K562 (cell line): ENCODE measurements around the gene LLGL2. TPM values are rescaled to one million over a fixed set of nuclear protein-coding genes. Genes with fewer than 3 reads are reported as not detected.

Experiments
- ATAC-seq: fragments of 200-7000 bp; cut with Tn5 transposase; 3 replicates; pipeline ENCODE4 v1.9.1; 2020; ENCODE audit warnings: moderate library complexity
- BruUV-seq: library from RNA; stranded (reverse); fragments of 400-500 nt; replicated peaks from 2 replicates; lab custom pipeline; 2021; lab: Mats Ljungman, UMichigan
- CTCF ChIA-PET: fragments of 300-600 bp; formaldehyde crosslinking; extraction: SDS; loops from one replicate; lab custom pipeline; 2021; ENCODE audit warnings: low intra/inter-chr PET ratio; lab: Yijun Ruan, JAX
- POLR2A ChIA-PET: fragments of 300-600, 350-650 bp; sonication (Branson Sonifier 250); formaldehyde crosslinking; extraction: SDS; loops from one replicate; lab custom pipeline; 2021; ENCODE audit warnings: antibody characterized with exemption, inconsistent platforms; lab: Yijun Ruan, JAX
- DNase-seq, 4 experiments: peaks; one replicate each; pipeline versions ENCODE4 v3.0.0 to v3.0.0-alpha.2; 2011 to 2018; ENCODE audit warnings: low spot score in 3 of 4, mixed read lengths in 3 of 4; ENCODE audit errors: extremely low read depth in 1 of 4
- FAIRE-seq: peaks from 2 replicates; lab custom pipeline; 2011; peaks lifted over from hg19 to GRCh38; lab: Jason Lieb, UNC
- H2AFZ ChIP-seq: 2 replicates; pipeline ENCODE4 v1.6.0; 2011; ENCODE audit warnings: low read depth, low read length, control low read depth, inconsistent platforms
- H3K27ac ChIP-seq: fragments of 200-600 bp; 3 replicates; pipeline ENCODE4 v1.8.0; 2011; ENCODE audit warnings: low read depth, mild to moderate bottlenecking, control low read depth, inconsistent platforms, low read length, moderate library complexity, mixed read lengths; ENCODE audit errors: extremely low read depth
- H3K27me3 ChIP-seq, 2 experiments: fragments of 300-600 bp in 1 of 2; 2 replicates in 1 of 2; 3 replicates in 1 of 2; pipeline versions ENCODE4 v1.6.0 to v1.8.0; 2011; ENCODE audit warnings: inconsistent platforms in 2 of 2, low read length in 2 of 2, mild to moderate bottlenecking in 1 of 2, mixed read lengths in 1 of 2, moderate library complexity in 1 of 2; ENCODE audit not compliant: control insufficient read depth in 2 of 2, insufficient read depth in 2 of 2
- H3K36me3 ChIP-seq: fragments of 300-600 bp; 3 replicates; pipeline ENCODE4 v1.8.0; 2011; ENCODE audit warnings: mild to moderate bottlenecking, low read length, inconsistent platforms; ENCODE audit not compliant: control insufficient read depth, insufficient read depth
- H3K4me1 ChIP-seq, 2 experiments: fragments of 200-600 bp in 1 of 2; replicated peaks in 1 of 2; 2 replicates in 1 of 2; 3 replicates in 1 of 2; pipeline versions ENCODE4 v1.5.1 to v1.8.0; 2011; ENCODE audit warnings: inconsistent platforms in 2 of 2, low read length in 2 of 2, mild to moderate bottlenecking in 1 of 2, mixed read lengths in 1 of 2, moderate library complexity in 1 of 2; ENCODE audit not compliant: control insufficient read depth in 2 of 2, insufficient read depth in 2 of 2
- H3K4me2 ChIP-seq: 2 replicates; pipeline ENCODE4 v1.6.1; 2011; ENCODE audit warnings: low read length, control low read depth, inconsistent platforms, mixed read lengths; ENCODE audit not compliant: insufficient read depth
- H3K4me3 ChIP-seq: fragments of 200-600 bp; sonication (generic), shearing (Covaris generic); 2 replicates; pipeline ENCODE4 v1.5.1; 2016; ENCODE audit warnings: control low read depth, inconsistent platforms
- H3K79me2 ChIP-seq: fragments of 200-600 bp; 3 replicates; pipeline ENCODE4 v1.8.0; 2011; ENCODE audit warnings: low read length, inconsistent platforms; ENCODE audit not compliant: control insufficient read depth, insufficient read depth
- H3K9ac ChIP-seq, 2 experiments: 2 replicates each; pipeline versions ENCODE4 v1.6.0 to v1.6.1; 2011; ENCODE audit warnings: low read depth in 2 of 2, low read length in 2 of 2, control low read depth in 1 of 2, inconsistent platforms in 1 of 2, mild to moderate bottlenecking in 1 of 2, mixed read lengths in 1 of 2; ENCODE audit not compliant: insufficient read depth in 1 of 2
- H3K9me1 ChIP-seq: one replicate; pipeline ENCODE4 v1.6.0; 2011; ENCODE audit warnings: inconsistent platforms, mild to moderate bottlenecking, low read length, moderate library complexity; ENCODE audit not compliant: control insufficient read depth, insufficient read depth
- H3K9me3 ChIP-seq: replicated peaks from 2 replicates; pipeline ENCODE4 v1.5.1; 2011; ENCODE audit warnings: low read depth, low read length, inconsistent platforms; ENCODE audit not compliant: control insufficient read depth, insufficient read depth
- H4K20me1 ChIP-seq: replicated peaks from 2 replicates; pipeline ENCODE4 v1.6.1; 2011; ENCODE audit warnings: low read length, inconsistent platforms, mixed read lengths; ENCODE audit not compliant: control insufficient read depth, insufficient read depth
- ATF1 ChIP-seq, 2 experiments: fragments of 450-650 bp in 1 of 2; IDR thresholded peaks; 2 replicates each; pipeline ENCODE4 v1.6.1; 2016; ENCODE audit warnings: missing compliant biosample characterization in 1 of 2, missing genetic modification characterization in 1 of 2
- CTCF ChIP-seq, 3 experiments: IDR thresholded peaks in 2 of 3; conservative IDR thresholded peaks in 1 of 3; 2 replicates each; pipeline ENCODE4 v1.5.1; 2011 to 2012; ENCODE audit warnings: low read length in 3 of 3, mild to moderate bottlenecking in 3 of 3, control low read depth in 2 of 3, improper control_type of control experiment in 1 of 3, inconsistent platforms in 1 of 3, low read depth in 1 of 3, mixed read lengths in 1 of 3, moderate library complexity in 1 of 3; ENCODE audit not compliant: insufficient read depth in 2 of 3
- ETS1 ChIP-seq: conservative IDR thresholded peaks from 2 replicates; pipeline ENCODE4 v1.6.1; 2011; ENCODE audit warnings: low read depth, mild to moderate bottlenecking, low read length; ENCODE audit not compliant: control insufficient read depth
- KLF1 ChIP-seq: fragments of 450-650 bp; IDR thresholded peaks from 2 replicates; pipeline ENCODE4 v1.6.1; 2016; ENCODE audit warnings: missing genetic modification characterization, missing compliant biosample characterization
- PKNOX1 ChIP-seq: fragments of 450-650 bp; IDR thresholded peaks from 2 replicates; pipeline ENCODE4 v1.6.1; 2016
- RAD21 ChIP-seq, 2 experiments: fragments of 250-450 bp in 1 of 2; fragments of 450-650 bp in 1 of 2; sonication (Bioruptor Pico) in 1 of 2; formaldehyde crosslinking in 1 of 2; IDR thresholded peaks in 1 of 2; conservative IDR thresholded peaks in 1 of 2; 2 replicates each; pipeline versions ENCODE4 v1.4.0 to v1.8.0; 2020 to 2022; ENCODE audit warnings: mild to moderate bottlenecking in 2 of 2, moderate library complexity in 1 of 2
- SMC3 ChIP-seq: conservative IDR thresholded peaks from 2 replicates; pipeline ENCODE4 v1.6.1; 2011; ENCODE audit warnings: low read depth, low read length, improper control_type of control experiment; ENCODE audit not compliant: insufficient read depth
- STAG1 ChIP-seq: sonication (generic); formaldehyde crosslinking; IDR thresholded peaks from 2 replicates; pipeline ENCODE4 v1.5.0; 2020; ENCODE audit warnings: missing genetic modification reagents, borderline replicate concordance
- YY1 ChIP-seq, 3 experiments: IDR thresholded peaks; 2 replicates each; pipeline ENCODE4 v1.6.1; 2011; ENCODE audit warnings: low read length in 2 of 3, mild to moderate bottlenecking in 2 of 3, moderate library complexity in 2 of 3, borderline replicate concordance in 1 of 3, control low read depth in 1 of 3, low read depth in 1 of 3; ENCODE audit not compliant: insufficient read depth in 3 of 3, insufficient replicate concordance in 2 of 3, control insufficient read depth in 1 of 3, insufficient read length in 1 of 3; ENCODE audit errors: extremely low read depth in 1 of 3
- ZBTB7A ChIP-seq: IDR thresholded peaks from 2 replicates; pipeline ENCODE4 v1.6.1; 2011; ENCODE audit warnings: low read depth, mild to moderate bottlenecking, low read length, moderate library complexity, borderline replicate concordance; ENCODE audit not compliant: control insufficient read depth
- ZNF449 ChIP-seq: fragments of 250-450 bp; sonication (Bioruptor Pico); IDR thresholded peaks from 2 replicates; pipeline ENCODE4 v1.8.0; 2022; ENCODE audit warnings: moderate library complexity, mild to moderate bottlenecking, inconsistent platforms
- ZNF561 ChIP-seq: fragments of 450-650 bp; formaldehyde crosslinking; conservative IDR thresholded peaks from 2 replicates; pipeline ENCODE4 v1.4.0; 2020; ENCODE audit warnings: mild to moderate bottlenecking, moderate library complexity
- WGBS: fragments of 100-300 bp; shearing (Covaris generic); methylation state at CpG from one replicate; pipeline ENCODE4 v1.1.6; 2016; ENCODE audit warnings: low coverage, mixed read lengths; ENCODE audit not compliant: insufficient coverage; ENCODE audit errors: missing lambda C conversion rate; 5-methylcytosine and 5-hydroxymethylcytosine counted together
- in situ Hi-C: fragments of 300-500 bp; cut with MboI; formaldehyde crosslinking; loops from 4 replicates; pipeline ENCODE4 v1.15.0; 2018; ENCODE audit warnings: inconsistent platforms, mixed read lengths
- intact Hi-C: fragments of 100-400 bp; cut with micrococcal nuclease; formaldehyde crosslinking; loops from 2 replicates; pipeline ENCODE4 v1.14.2; 2022
- polyA plus RNA-seq, 8 experiments: library from polyadenylated mRNA; depleted of rRNA in 4 of 8; stranded (reverse) in 5 of 8; unstranded in 3 of 8; fragments of >200 nt; fragmentation: Nextera tagmentation in 2 of 8; fragmentation: Illumina TruSeq in 1 of 8; extraction: Ambion mirVana in 2 of 8; extraction: Trizol in 1 of 8; gene quantifications; 2 replicates each; pipeline versions ENCODE4 v1.2.1 to v1.2.3, GENCODE V29; 2011 to 2014; ENCODE audit warnings: inconsistent platforms in 1 of 8, missing spikeins in 1 of 8
- total RNA-seq, 7 experiments: library from RNA; depleted of rRNA in 6 of 7; stranded (reverse); fragments of >200 nt in 6 of 7; fragmentation: Illumina TruSeq in 2 of 7; extraction: Trizol in 2 of 7; gene quantifications; 2 replicates each; pipeline versions ENCODE4 v1.2.1 to v1.2.3, GENCODE V29; 2011 to 2021; ENCODE audit warnings: low replicate concordance in 1 of 7

Gene LLGL2
- total and polyA plus RNA-seq, 9 of the 15 experiments (the other 6 are each of a cell fraction or from before 2014, with no cell fraction given) = 0.32 to 24.4 (median 10.2) TPM

GRCh38 chr17:75612906-75613626 is 87.6 kb downstream of the LLGL2 start (continued):
- no peak for TF ChIP-seq ETS1
- TF ChIP-seq ZNF561 (CRISPR knock-in tag) = no peak
- no peak for TF ChIP-seq KLF1 (tag)
- no peak for TF ChIP-seq ATF1 (CRISPR knock-in tag; IDR thresholded peaks at IDR 0.05)
- TF ChIP-seq ATF1 (tag; IDR thresholded peaks at IDR 0.05) = no peak

- no peaks in the 10 kb centered on the region for H3K36me3 ChIP-seq
- in situ Hi-C loops = no loop called here
- no peak overlapping the region for H3K9ac ChIP-seq
- CTCF ChIA-PET = no interaction called here
- H4K20me1 ChIP-seq = no peaks in the 10 kb centered on the region
- peaks cover 0 to 62% of the 10 kb centered on the region in 2 experiments; a peak in 2 of 5 replicates for H3K4me1 ChIP-seq
- POLR2A ChIA-PET = no interaction called here
- no peak overlapping the region for H3K27ac ChIP-seq
- no peak overlapping the region for H2AFZ ChIP-seq
- H3K9me3 ChIP-seq = no peaks in the 10 kb centered on the region
- no TSS peak for BruUV-seq
- no peaks in the 10 kb centered on the region for H3K79me2 ChIP-seq
- H3K9me1 ChIP-seq = no peaks in the 10 kb centered on the region
- FAIRE-seq (peak; percentile 74), ATAC-seq (peak; percentile 88), DNase-seq (peak; percentile 52 to 71 (median 69))
- 5% methylated on average over 9 of the region's 12 CpGs for WGBS
- H3K27me3 ChIP-seq = peaks cover 27 to 70% of the 10 kb centered on the region in 2 experiments; a peak in 4 of 5 replicates
- H3K4me3 ChIP-seq = no peak overlapping the region
- no peak overlapping the region for H3K4me2 ChIP-seq
- intact Hi-C loops = loop anchor here (10.0 kb wide), 1 partner anchor 189 kb away; no protein-coding TSS in a partner anchor
- TF ChIP-seq CTCF (IDR thresholded peaks at IDR 0.05 in 2 of 3, conservative IDR thresholded peaks at IDR 0.05 in 1 of 3; ENCODE audit: insufficient read depth in 2 of 3, low read depth in 1 of 3, low read length in 3 of 3) (peak; percentile 54 to 82 (median 63)), SMC3 (peak; percentile 26; the same call in 1 of the 2 replicates), ZBTB7A (peak; percentile 46; the same call in 1 of the 2 replicates), RAD21 (CRISPR knock-in tag; conservative IDR thresholded peaks at IDR 0.05 in 1 of 2, IDR thresholded peaks at IDR 0.05 in 1 of 2) (peak in 1 of 2 experiments; percentile 56; a peak in 2 of 4 replicates), PKNOX1 (no peak), ZNF449 (CRISPR knock-in tag) (no peak), YY1 (IDR thresholded peaks at IDR 0.05; ENCODE audit: borderline replicate concordance in 1 of 3, control insufficient read depth in 1 of 3, extremely low read depth in 1 of 3, insufficient read depth in 3 of 3, insufficient read length in 1 of 3, insufficient replicate concordance in 2 of 3, low read depth in 1 of 3, low read length in 2 of 3) (peak in 1 of 3 experiments; percentile 36), STAG1 (CRISPR knock-in tag) (peak; percentile 37; the same call in 1 of the 2 replicates)
Observed at GRCh38 chr17:75614006-75614405, 88.5 kb downstream of the LLGL2 start.
